Activated naive CD4-positive, alpha-beta T cell treated with anti-CD3 and anti-CD28 coated beads, Interleukin-2, amount 10 ng/mL, durations not matched to agents 7 days and 5 days (primary cell): ENCODE measurements around the gene NIPA2.

Source experiments
- CTCF ChIA-PET: fragments of 350-600 bp; sonication (Branson Sonifier 250); formaldehyde crosslinking; loops from one replicate; lab custom pipeline; 2021; ENCODE audit warnings: antibody characterized with exemption; lab: Charles Lee
- DNase-seq: peaks from one replicate; pipeline ENCODE4 v3.0.0-alpha.2; 2020
- H3K27ac Mint-ChIP-seq: one replicate; pipeline ENCODE4 v1.8.0; 2021; ENCODE audit warnings: mild to moderate bottlenecking, moderate library complexity, mixed read lengths
- H3K27me3 Mint-ChIP-seq: one replicate; pipeline ENCODE4 v1.8.0; 2021; ENCODE audit warnings: mild to moderate bottlenecking, mixed read lengths
- H3K36me3 Mint-ChIP-seq: one replicate; pipeline ENCODE4 v1.8.0; 2021; ENCODE audit warnings: mixed read lengths
- H3K4me1 Mint-ChIP-seq: one replicate; pipeline ENCODE4 v1.8.0; 2021; ENCODE audit warnings: mixed read lengths
- H3K4me3 Mint-ChIP-seq: one replicate; pipeline ENCODE4 v1.8.0; 2021; ENCODE audit warnings: mild to moderate bottlenecking, moderate library complexity, mixed read lengths
- H3K9me3 Mint-ChIP-seq: one replicate; pipeline ENCODE4 v1.8.0; 2021; ENCODE audit warnings: mixed read lengths

NIPA2 gene

DNA sequence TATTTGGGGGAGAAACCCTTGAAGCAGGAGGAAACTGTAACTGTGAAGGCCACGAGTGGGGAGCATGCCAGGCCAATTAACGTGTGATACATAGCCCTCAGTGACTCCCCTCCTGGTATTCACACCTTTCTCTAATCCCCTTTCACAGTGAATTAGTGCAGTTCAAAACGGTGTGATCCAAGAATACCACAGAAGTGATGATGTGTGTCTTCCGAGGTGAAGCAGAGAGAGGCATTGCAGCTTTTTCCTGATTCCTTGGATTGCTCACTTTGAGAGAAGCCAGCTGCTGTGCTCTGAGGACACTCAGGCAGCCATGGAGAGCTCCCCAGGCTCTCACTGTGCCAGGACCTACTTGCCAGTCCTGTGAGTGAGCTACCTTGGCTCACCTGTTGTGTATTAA, 17.3 kb downstream of the NIPA2 start:
- Mint-ChIP-seq H3K4me1 (no peaks in the 10 kb centered on the region), H3K36me3 (peaks cover 34% of the 10 kb centered on the region), H3K27me3 (no peaks in the 10 kb centered on the region), H3K4me3 (no peak overlapping the region), H3K27ac (no peak overlapping the region), H3K9me3 (no peaks in the 10 kb centered on the region)
- CTCF ChIA-PET, result no interaction called here
- no peak for DNase-seq

DNA sequence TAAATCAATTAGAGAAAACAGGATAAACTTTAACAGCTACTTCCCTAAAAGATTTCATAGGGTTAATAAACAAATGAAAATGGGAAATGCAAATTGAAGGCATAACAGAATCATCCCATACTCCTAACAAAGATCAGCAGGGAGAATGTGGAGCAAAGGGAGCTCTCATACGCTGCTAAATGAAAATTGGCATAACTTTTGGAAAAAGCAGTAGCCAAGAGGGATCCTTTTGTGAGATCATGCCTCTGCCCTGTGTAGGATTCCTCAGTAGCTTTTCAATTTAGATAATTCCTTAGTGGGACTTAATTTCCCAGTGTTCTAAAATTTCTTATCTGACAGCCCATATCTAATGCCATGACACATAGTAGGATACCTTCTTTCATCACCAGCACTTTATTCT, 18.2 kb downstream of the NIPA2 start:
- Mint-ChIP-seq H3K27me3 (no peaks in the 10 kb centered on the region), H3K4me1 (no peaks in the 10 kb centered on the region), H3K4me3 (no peak overlapping the region), H3K27ac (no peak overlapping the region), H3K36me3 (peaks cover 39% of the 10 kb centered on the region), H3K9me3 (no peaks in the 10 kb centered on the region)
- CTCF ChIA-PET, result no interaction called here
- DNase-seq, result no peak

GRCh38 chr15:22861161-22861560, 22.7 kb downstream of the NIPA2 start:
- peaks cover 51% of the 10 kb centered on the region for H3K36me3 Mint-ChIP-seq
- no peaks in the 10 kb centered on the region for H3K27me3 Mint-ChIP-seq
- H3K4me3 Mint-ChIP-seq, result no peak overlapping the region
- DNase-seq, result no peak
- H3K9me3 Mint-ChIP-seq, result no peaks in the 10 kb centered on the region
- no peaks in the 10 kb centered on the region for H3K4me1 Mint-ChIP-seq
- CTCF ChIA-PET, result no interaction called here
- no peak overlapping the region for H3K27ac Mint-ChIP-seq

- Mint-ChIP-seq H3K9me3 (no peaks in the 10 kb centered on the region), H3K4me3 (no peak overlapping the region), H3K27ac (peak overlapping the region; percentile 33), H3K27me3 (no peaks in the 10 kb centered on the region), H3K4me1 (no peaks in the 10 kb centered on the region), H3K36me3 (peaks cover 59% of the 10 kb centered on the region)
- no peak for DNase-seq
- CTCF ChIA-PET, result no interaction called here
These were observed 24.9 kb downstream of the NIPA2 start for GRCh38 chr15:22863356-22863755.

DNA sequence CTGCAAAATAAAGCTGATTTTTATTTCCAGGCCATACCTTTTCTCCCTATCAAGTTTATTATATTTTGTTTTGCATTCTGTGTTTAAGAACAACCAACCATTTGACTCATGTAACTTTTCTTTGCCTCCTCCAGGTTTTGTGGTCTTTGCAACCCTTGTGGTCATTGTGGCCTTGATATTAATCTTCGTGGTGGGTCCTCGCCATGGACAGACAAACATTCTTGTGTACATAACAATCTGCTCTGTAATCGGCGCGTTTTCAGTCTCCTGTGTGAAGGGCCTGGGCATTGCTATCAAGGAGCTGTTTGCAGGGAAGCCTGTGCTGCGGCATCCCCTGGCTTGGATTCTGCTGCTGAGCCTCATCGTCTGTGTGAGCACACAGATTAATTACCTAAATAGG, 27.6 kb downstream of the NIPA2 start:
- Mint-ChIP-seq H3K27me3 (no peaks in the 10 kb centered on the region), H3K4me3 (no peak overlapping the region), H3K9me3 (no peaks in the 10 kb centered on the region), H3K27ac (no peak overlapping the region), H3K36me3 (peaks cover 58% of the 10 kb centered on the region), H3K4me1 (no peaks in the 10 kb centered on the region)
- DNase-seq, result no peak
- CTCF ChIA-PET, result no interaction called here

DNA sequence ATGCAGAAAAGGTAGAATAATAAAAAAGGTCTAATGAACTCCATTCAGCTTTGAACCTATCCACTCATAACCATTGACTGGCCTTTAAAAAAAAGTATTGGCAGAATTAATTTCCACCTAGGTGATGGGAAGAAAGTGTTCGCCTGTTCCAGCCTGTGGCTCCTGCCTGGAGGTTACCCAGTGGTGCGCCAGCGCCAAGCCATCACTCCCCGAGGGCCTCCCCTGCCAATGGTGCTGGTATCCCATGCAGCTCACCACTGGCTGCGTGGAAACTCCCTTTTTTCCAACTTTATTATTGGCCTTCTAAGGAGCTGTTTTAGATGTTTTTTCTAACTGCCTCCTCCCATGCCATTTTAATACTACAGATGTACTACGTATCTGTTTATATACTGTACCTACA, 29.4 kb downstream of the NIPA2 start:
- CTCF ChIA-PET, result no interaction called here

GRCh38 chr15:22868495-22868894, 30.0 kb downstream of the NIPA2 start:
- CTCF ChIA-PET, result no interaction called here
- Mint-ChIP-seq H3K27me3 (no peaks in the 10 kb centered on the region), H3K9me3 (no peaks in the 10 kb centered on the region), H3K4me3 (no peak overlapping the region), H3K36me3 (peaks cover 42% of the 10 kb centered on the region), H3K4me1 (no peaks in the 10 kb centered on the region), H3K27ac (no peak overlapping the region)
- no peak for DNase-seq

More for the DNA sequence above, 29.4 kb downstream of the NIPA2 start:
- Mint-ChIP-seq H3K27ac (no peak overlapping the region), H3K4me1 (no peaks in the 10 kb centered on the region), H3K4me3 (no peak overlapping the region), H3K36me3 (peaks cover 45% of the 10 kb centered on the region), H3K9me3 (no peaks in the 10 kb centered on the region), H3K27me3 (no peaks in the 10 kb centered on the region)
- DNase-seq, result no peak

GRCh38 chr15:22868928-22869327, 30.5 kb downstream of the NIPA2 start:
- DNase-seq, result no peak
- Mint-ChIP-seq H3K27ac (no peak overlapping the region), H3K4me3 (no peak overlapping the region), H3K36me3 (peaks cover 38% of the 10 kb centered on the region), H3K4me1 (no peaks in the 10 kb centered on the region), H3K27me3 (no peaks in the 10 kb centered on the region), H3K9me3 (no peaks in the 10 kb centered on the region)
- CTCF ChIA-PET, result no interaction called here

DNA sequence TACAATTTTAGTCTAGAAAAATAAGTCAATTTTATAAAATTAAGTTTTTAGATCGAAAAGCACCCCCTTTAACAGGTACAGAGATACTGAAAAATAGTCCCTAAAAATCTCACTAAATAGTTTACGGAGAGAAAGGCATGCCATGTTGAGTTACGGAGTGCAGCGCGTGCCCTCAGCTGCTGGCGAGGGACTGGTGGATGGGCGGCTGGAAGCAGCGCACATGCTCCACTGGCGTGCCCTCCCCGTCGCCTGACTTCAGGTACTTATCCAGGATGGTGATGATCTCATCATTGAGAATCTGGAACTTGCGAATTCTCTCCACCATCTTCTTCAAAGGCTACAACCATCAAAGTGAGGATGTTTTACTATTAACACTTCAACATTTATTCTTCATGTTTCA, 31.4 kb downstream of the NIPA2 start:
- CTCF ChIA-PET, result no interaction called here
- H3K4me3 Mint-ChIP-seq, result no peak overlapping the region
- no peaks in the 10 kb centered on the region for H3K27me3 Mint-ChIP-seq
- H3K27ac Mint-ChIP-seq, result no peak overlapping the region
- DNase-seq, result no peak
- H3K36me3 Mint-ChIP-seq, result peaks cover 31% of the 10 kb centered on the region
- H3K9me3 Mint-ChIP-seq, result no peaks in the 10 kb centered on the region
- no peaks in the 10 kb centered on the region for H3K4me1 Mint-ChIP-seq

DNA sequence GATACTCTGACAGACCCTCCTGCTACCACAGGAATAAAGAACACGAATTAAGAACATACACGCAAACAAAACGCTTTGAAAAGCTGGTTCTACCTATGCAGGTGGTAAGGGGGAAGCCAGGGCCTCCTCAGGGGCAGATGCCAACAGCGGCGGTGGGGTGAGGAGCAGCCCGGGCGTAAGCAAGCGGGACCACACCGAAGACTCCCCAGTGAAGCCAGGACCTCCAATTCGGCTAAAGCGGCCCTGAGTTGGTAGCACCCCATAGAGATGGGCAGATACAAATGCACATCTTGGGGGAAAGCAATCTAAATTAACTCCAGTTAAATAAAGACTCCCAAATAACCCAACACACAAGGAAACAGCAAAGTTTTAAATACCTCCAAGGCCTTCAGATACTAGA, 32.4 kb downstream of the NIPA2 start:
- no peaks in the 10 kb centered on the region for H3K9me3 Mint-ChIP-seq
- CTCF ChIA-PET, result no interaction called here
- H3K27ac Mint-ChIP-seq, result no peak overlapping the region

DNA sequence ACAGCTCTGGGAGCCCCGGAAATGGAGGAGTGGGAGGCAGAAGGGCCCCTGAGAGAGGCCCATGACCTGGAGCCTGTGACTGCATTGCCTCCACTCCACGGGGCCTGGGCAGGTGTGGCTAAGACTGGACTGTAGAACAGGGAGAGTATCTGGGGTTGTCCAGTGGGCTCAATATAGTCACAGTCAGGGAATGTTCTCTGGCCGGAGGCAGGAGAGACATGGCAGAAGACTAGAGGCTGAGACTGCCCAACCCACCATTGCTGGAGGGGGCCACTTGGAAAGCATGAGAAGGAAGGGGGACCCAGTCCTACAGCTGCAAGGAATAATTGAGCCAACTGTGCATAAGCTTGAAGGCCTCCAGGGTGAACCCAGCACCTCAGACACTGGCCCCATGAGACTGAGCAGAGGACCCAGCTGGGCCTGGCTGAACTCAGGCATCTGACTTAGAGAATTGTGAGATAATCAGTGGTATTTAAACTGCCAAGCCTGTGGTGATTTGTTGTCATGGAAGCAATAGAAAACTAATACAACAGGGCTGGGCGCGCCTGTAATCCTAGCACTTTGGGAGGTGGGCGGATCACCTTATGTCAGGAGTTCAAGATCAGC, 33.1 kb downstream of the NIPA2 start:
- Mint-ChIP-seq H3K27me3 (no peaks in the 10 kb centered on the region), H3K9me3 (no peaks in the 10 kb centered on the region), H3K27ac (no peak overlapping the region), H3K36me3 (peaks cover 19% of the 10 kb centered on the region), H3K4me3 (no peak overlapping the region), H3K4me1 (no peaks in the 10 kb centered on the region)
- CTCF ChIA-PET, result no interaction called here
- no peak for DNase-seq

More for the DNA sequence above, 32.4 kb downstream of the NIPA2 start:
- DNase-seq, result no peak
- Mint-ChIP-seq H3K4me3 (no peak overlapping the region), H3K4me1 (no peaks in the 10 kb centered on the region), H3K36me3 (peaks cover 26% of the 10 kb centered on the region), H3K27me3 (no peaks in the 10 kb centered on the region)

DNA sequence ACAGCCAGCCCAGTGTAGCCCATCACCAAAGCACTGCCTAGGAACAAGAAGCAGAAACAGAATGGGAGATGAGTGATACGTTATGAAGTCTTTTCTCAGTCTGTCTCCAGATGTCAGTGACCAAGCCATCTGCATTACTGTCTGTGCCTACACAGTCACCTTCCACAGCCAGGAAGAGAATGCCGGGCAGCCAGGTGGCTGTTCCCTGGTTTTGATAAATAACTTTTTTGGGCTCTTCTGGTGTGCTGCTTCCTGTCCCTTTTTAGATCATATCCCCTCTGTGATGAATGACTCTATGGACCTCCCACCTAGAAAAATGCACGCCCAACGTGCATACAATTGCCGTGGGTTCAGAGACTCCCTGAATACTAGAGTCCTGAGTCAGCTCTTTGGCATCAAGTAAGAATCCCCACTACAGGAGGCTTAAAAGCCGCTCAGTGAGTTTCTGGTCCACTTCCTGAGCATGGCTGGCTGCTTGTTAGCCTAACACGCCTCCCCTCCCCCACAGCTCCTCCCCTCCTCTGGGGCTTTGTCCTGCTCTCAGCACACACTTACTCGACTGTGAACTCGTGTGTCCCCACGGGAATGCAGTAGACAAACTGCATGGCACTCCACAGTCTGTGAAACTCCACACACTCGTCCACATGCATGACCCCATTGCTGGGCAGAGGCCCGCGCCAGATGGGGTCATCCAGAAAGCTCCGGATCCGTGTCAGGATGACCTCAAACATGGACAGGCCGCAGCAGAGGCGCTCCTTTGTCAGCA, 34.7 kb downstream of the NIPA2 start:
- Mint-ChIP-seq H3K4me3 (no peak overlapping the region), H3K27ac (no peak overlapping the region), H3K36me3 (peaks cover 11% of the 10 kb centered on the region), H3K4me1 (no peaks in the 10 kb centered on the region), H3K27me3 (no peaks in the 10 kb centered on the region), H3K9me3 (no peaks in the 10 kb centered on the region)
- DNase-seq, result no peak
- CTCF ChIA-PET, result no interaction called here

GRCh38 chr15:22873841-22874240, 35.4 kb downstream of the NIPA2 start:
- Mint-ChIP-seq H3K4me3 (no peak overlapping the region), H3K27me3 (no peaks in the 10 kb centered on the region), H3K36me3 (peaks cover 7% of the 10 kb centered on the region), H3K9me3 (no peaks in the 10 kb centered on the region), H3K27ac (no peak overlapping the region), H3K4me1 (no peaks in the 10 kb centered on the region)
- DNase-seq, result no peak
- CTCF ChIA-PET, result interaction anchor here (0.7 kb wide), 1 partner anchor 24 kb away, joined by 3 read pairs; no protein-coding TSS in a partner anchor

- H3K36me3 Mint-ChIP-seq, result peaks cover 4% of the 10 kb centered on the region
- no peaks in the 10 kb centered on the region for H3K9me3 Mint-ChIP-seq
- no peak overlapping the region for H3K4me3 Mint-ChIP-seq
- no peak for DNase-seq
- no peak overlapping the region for H3K27ac Mint-ChIP-seq
- no peaks in the 10 kb centered on the region for H3K27me3 Mint-ChIP-seq
- CTCF ChIA-PET, result interaction anchor here (0.7 kb wide), 1 partner anchor 25 kb away, joined by 3 read pairs; no protein-coding TSS in a partner anchor
- H3K4me1 Mint-ChIP-seq, result no peaks in the 10 kb centered on the region
These were observed 35.8 kb downstream of the NIPA2 start for GRCh38 chr15:22874256-22874655.

- Mint-ChIP-seq H3K9me3 (no peaks in the 10 kb centered on the region), H3K4me1 (peaks cover under 1% of the 10 kb centered on the region), H3K4me3 (no peak overlapping the region), H3K36me3 (peaks cover 2% of the 10 kb centered on the region), H3K27ac (no peak overlapping the region), H3K27me3 (no peaks in the 10 kb centered on the region)
- CTCF ChIA-PET, result no interaction called here
- no peak for DNase-seq
These were observed 36.5 kb downstream of the NIPA2 start for GRCh38 chr15:22874966-22875365.
